Liver (tissue), 9 donors: ENCODE data around the gene B4GALT5. TPM values are rescaled to one million over a fixed set of nuclear protein-coding genes. Genes with fewer than 3 reads are reported as not detected.
A peak's percentile ranks its signal among the peaks of the same experiment; 100 is the strongest.

ENCODE experiments used
- DNase-seq: peaks from one replicate; pipeline ENCODE4 v3.0.0-alpha.2; 2017; ENCODE audit warnings: low spot score
- H3K27ac ChIP-seq, 2 donors: one replicate each; pipeline ENCODE4 v1.7.0; 2013; ENCODE audit warnings: inconsistent platforms in 2 of 2, low read length in 2 of 2, control low read depth in 1 of 2, low read depth in 1 of 2, mild to moderate bottlenecking in 1 of 2
- H3K27me3 ChIP-seq, 4 donors: one replicate each; pipeline versions ENCODE4 v1.6.1 to v1.7.0; 2013; ENCODE audit warnings: low read length in 3 of 4, inconsistent platforms in 1 of 4, mild to moderate bottlenecking in 1 of 4, moderate library complexity in 1 of 4; ENCODE audit not compliant: control insufficient read depth in 4 of 4, insufficient read depth in 4 of 4
- H3K36me3 ChIP-seq, 4 donors: one replicate each; pipeline versions ENCODE4 v1.6.1 to v1.7.0; 2013; ENCODE audit warnings: low read length in 3 of 4, mild to moderate bottlenecking in 3 of 4, low read depth in 1 of 4, moderate library complexity in 1 of 4; ENCODE audit not compliant: control insufficient read depth in 4 of 4, insufficient read depth in 3 of 4
- H3K4me1 ChIP-seq, 4 donors: one replicate each; pipeline versions ENCODE4 v1.6.1 to v1.7.0; 2013; ENCODE audit warnings: low read length in 3 of 4, mild to moderate bottlenecking in 3 of 4, moderate library complexity in 1 of 4; ENCODE audit not compliant: control insufficient read depth in 4 of 4, insufficient read depth in 4 of 4
- H3K4me3 ChIP-seq, 3 donors: one replicate each; pipeline versions ENCODE4 v1.6.1 to v1.7.0; 2013; ENCODE audit warnings: low read length in 3 of 3, control low read depth in 1 of 3, low read depth in 1 of 3, mild to moderate bottlenecking in 1 of 3
- H3K9ac ChIP-seq, 2 donors: one replicate each; pipeline ENCODE4 v1.7.0; 2013; ENCODE audit warnings: low read length in 2 of 2, mild to moderate bottlenecking in 2 of 2, moderate library complexity in 2 of 2, control low read depth in 1 of 2, low read depth in 1 of 2
- H3K9me3 ChIP-seq, 4 donors: one replicate each; pipeline versions ENCODE4 v1.6.1 to v1.7.0; 2013; ENCODE audit warnings: low read length in 3 of 4; ENCODE audit not compliant: control insufficient read depth in 4 of 4
- ATF3 ChIP-seq: IDR thresholded peaks from 2 replicates; pipeline ENCODE4 v1.6.1; 2016; ENCODE audit warnings: antibody characterized with exemption
- EGR1 ChIP-seq, 2 donors: IDR thresholded peaks; 2 replicates each; pipeline ENCODE4 v1.6.1; 2016 to 2018; ENCODE audit warnings: antibody characterized with exemption in 2 of 2, low read depth in 2 of 2
- GABPA ChIP-seq, 2 donors: IDR thresholded peaks in 1 of 2; conservative IDR thresholded peaks in 1 of 2; 2 replicates each; pipeline ENCODE4 v1.6.1; 2016; ENCODE audit warnings: antibody characterized with exemption in 2 of 2, mild to moderate bottlenecking in 1 of 2, moderate library complexity in 1 of 2
- NR2F2 ChIP-seq: IDR thresholded peaks from 2 replicates; pipeline ENCODE4 v1.6.1; 2016; ENCODE audit warnings: antibody characterized with exemption
- RAD21 ChIP-seq, 2 donors: IDR thresholded peaks; 2 replicates each; pipeline ENCODE4 v1.6.1; 2016; ENCODE audit warnings: antibody characterized with exemption in 2 of 2, mild to moderate bottlenecking in 2 of 2
- REST ChIP-seq: IDR thresholded peaks from 2 replicates; pipeline ENCODE4 v1.6.1; 2016; ENCODE audit warnings: antibody characterized with exemption, mild to moderate bottlenecking
- RXRA ChIP-seq, 2 donors: IDR thresholded peaks; 2 replicates each; pipeline ENCODE4 v1.6.1; 2017 to 2018; ENCODE audit warnings: antibody characterized with exemption in 2 of 2, mild to moderate bottlenecking in 1 of 2
- SP1 ChIP-seq: IDR thresholded peaks from 2 replicates; pipeline ENCODE4 v1.6.1; 2018; ENCODE audit warnings: antibody characterized with exemption, mild to moderate bottlenecking
- TAF1 ChIP-seq: conservative IDR thresholded peaks from 2 replicates; pipeline ENCODE4 v1.6.1; 2016; ENCODE audit warnings: antibody characterized with exemption, mild to moderate bottlenecking
- ZBTB33 ChIP-seq: IDR thresholded peaks from 2 replicates; pipeline ENCODE4 v1.6.1; 2016; ENCODE audit warnings: antibody characterized with exemption
- WGBS: extraction: QIAGEN DNeasy Blood & Tissue Kit; methylation state at CpG from one replicate; pipeline ENCODE4 v1.1.7; 2013; 5-methylcytosine and 5-hydroxymethylcytosine counted together
- polyA plus RNA-seq, 2 donors: library from polyadenylated mRNA; stranded (reverse) in 1 of 2; unstranded in 1 of 2; fragments of 200-250 nt in 1 of 2; fragments of >200 nt in 1 of 2; fragmentation: Nextera tagmentation in 1 of 2; extraction: Ambion mirVana in 1 of 2; gene quantifications; one replicate each; pipeline versions ENCODE4 v1.2.1 to v1.2.3, GENCODE V29; 2013 to 2015
- total RNA-seq, 2 donors: library from RNA; depleted of rRNA; stranded (reverse); fragments of >200 nt; gene quantifications; one replicate each; pipeline ENCODE4 v1.2.3, GENCODE V29; 2014
- TF ChIP-seq, protein P1 (sequence below): fragments of 150-350 bp; IDR thresholded peaks from 2 replicates; pipeline ENCODE4 v1.5.1; 2017; ENCODE audit warnings: improper control_type of control experiment, low read depth, low read length; ENCODE audit not compliant: missing input control
- donor health status: healthy.
- donor health status: healthy.
- donor health status: healthy.
- donor health status: healthy.
- donor health status: healthy.

The B4GALT5 gene
- total and polyA plus RNA-seq, 4 donors, result 2.0 to 28.2 (median 14.4) TPM

DNA sequence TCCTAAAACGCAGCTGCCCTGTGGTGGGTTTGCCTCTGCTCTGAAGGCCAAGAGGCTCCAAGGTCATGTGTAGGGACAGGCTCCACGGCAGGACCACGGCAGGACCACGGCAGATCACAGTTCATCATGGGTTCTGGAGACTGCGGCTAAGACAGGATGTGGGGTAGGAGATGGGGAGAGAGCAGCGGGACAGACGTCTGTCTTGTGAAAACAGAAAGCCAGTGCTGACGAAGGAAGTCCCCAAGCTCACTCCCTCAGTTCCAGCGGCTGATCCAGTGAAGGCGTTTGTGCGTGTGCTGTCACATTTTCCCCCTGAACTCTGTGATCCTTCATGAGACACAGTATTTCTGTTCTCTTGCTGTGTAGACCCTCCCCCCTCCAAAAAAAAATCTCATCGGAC lies 77.8 kb downstream of the B4GALT5 start:
- peaks cover 0 to 10% (median 7%) of the 10 kb centered on the region in 4 donors for H3K4me1 ChIP-seq
- H3K9ac ChIP-seq, result no peak overlapping the region
- H3K9me3 ChIP-seq, result no peaks in the 10 kb centered on the region
- no peak overlapping the region for H3K4me3 ChIP-seq
- H3K27ac ChIP-seq, result peak overlapping the region in 1 of 2 donors; percentile 26
- H3K27me3 ChIP-seq, result no peaks in the 10 kb centered on the region
- TF ChIP-seq EGR1 (IDR thresholded peaks at IDR 0.05; ENCODE audit: low read depth in 2 of 2) (no peak), SP1 (no peak), RXRA (IDR thresholded peaks at IDR 0.05) (no peak), NR2F2 (no peak), RAD21 (IDR thresholded peaks at IDR 0.05) (no peak), ZBTB33 (no peak), GABPA (IDR thresholded peaks at IDR 0.05 in 1 of 2, conservative IDR thresholded peaks at IDR 0.05 in 1 of 2) (no peak), REST (no peak), ATF3 (no peak), TAF1 (no peak)
- TF ChIP-seq, protein P1, sequence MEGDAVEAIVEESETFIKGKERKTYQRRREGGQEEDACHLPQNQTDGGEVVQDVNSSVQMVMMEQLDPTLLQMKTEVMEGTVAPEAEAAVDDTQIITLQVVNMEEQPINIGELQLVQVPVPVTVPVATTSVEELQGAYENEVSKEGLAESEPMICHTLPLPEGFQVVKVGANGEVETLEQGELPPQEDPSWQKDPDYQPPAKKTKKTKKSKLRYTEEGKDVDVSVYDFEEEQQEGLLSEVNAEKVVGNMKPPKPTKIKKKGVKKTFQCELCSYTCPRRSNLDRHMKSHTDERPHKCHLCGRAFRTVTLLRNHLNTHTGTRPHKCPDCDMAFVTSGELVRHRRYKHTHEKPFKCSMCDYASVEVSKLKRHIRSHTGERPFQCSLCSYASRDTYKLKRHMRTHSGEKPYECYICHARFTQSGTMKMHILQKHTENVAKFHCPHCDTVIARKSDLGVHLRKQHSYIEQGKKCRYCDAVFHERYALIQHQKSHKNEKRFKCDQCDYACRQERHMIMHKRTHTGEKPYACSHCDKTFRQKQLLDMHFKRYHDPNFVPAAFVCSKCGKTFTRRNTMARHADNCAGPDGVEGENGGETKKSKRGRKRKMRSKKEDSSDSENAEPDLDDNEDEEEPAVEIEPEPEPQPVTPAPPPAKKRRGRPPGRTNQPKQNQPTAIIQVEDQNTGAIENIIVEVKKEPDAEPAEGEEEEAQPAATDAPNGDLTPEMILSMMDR, result no peak
- peaks cover 4 to 53% (median 42%) of the 10 kb centered on the region in 4 donors for H3K36me3 ChIP-seq
- WGBS, result 81% methylated on average over 12 of the region's 12 CpGs
- no peak for DNase-seq

- Histone ChIP-seq H3K9ac (no peak overlapping the region), H3K27ac (no peak overlapping the region), H3K4me1 (peaks cover 0 to 13% (median 7%) of the 10 kb centered on the region in 4 donors), H3K27me3 (no peaks in the 10 kb centered on the region), H3K36me3 (peaks cover 4 to 46% (median 37%) of the 10 kb centered on the region in 4 donors), H3K9me3 (no peaks in the 10 kb centered on the region), H3K4me3 (no peak overlapping the region)
- no peak for DNase-seq
- TF ChIP-seq EGR1 (IDR thresholded peaks at IDR 0.05; ENCODE audit: low read depth in 2 of 2), result no peak
- peak; percentile 43 for TF ChIP-seq NR2F2
- 79% methylated on average over 16 of the region's 16 CpGs for WGBS
These were observed 78.5 kb downstream of the B4GALT5 start for GRCh38 chr20:49635166-49635565.
